ENCODE results near the gene ILKAP. TPM values are rescaled to one million over a fixed set of nuclear protein-coding genes. Genes with fewer than 3 reads are reported as not detected.

ILKAP gene
- total RNA-seq, 3 donors from 2014 or later, result 31.4 to 43.9 (median 38.3) TPM

DNA sequence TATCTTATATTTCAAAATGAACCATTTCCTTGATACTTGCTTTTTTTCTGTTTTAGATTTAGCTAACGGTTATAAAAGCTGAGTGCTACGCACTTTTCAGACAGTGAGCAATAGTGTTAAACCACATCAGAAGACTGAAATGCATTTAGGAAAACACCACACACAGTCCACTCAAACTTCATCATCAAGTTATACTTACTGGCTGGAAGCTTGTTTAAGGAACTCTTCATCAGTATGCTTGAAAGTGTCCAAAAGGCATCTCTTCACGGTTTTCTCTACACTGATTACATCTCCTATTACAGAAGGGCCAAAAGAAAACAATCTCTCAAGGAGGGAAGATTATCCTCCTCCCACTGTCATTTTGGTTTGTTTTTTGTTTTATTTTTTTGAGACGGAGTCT lies 19.7 kb downstream of the ILKAP start:
- Histone ChIP-seq H3K27me3 (no peaks in the 10 kb centered on the region), H3K4me1 (no peaks in the 10 kb centered on the region), H3K4me3 (no peak overlapping the region), H3K36me3 (no peaks in the 10 kb centered on the region), H3K9me3 (no peaks in the 10 kb centered on the region), H3K27ac (no peak overlapping the region)
- TF ChIP-seq POLR2A (IDR thresholded peaks at IDR 0.05) (no peak), POLR2AphosphoS5 (IDR thresholded peaks at IDR 0.05) (no peak)
- TF ChIP-seq, protein P1, sequence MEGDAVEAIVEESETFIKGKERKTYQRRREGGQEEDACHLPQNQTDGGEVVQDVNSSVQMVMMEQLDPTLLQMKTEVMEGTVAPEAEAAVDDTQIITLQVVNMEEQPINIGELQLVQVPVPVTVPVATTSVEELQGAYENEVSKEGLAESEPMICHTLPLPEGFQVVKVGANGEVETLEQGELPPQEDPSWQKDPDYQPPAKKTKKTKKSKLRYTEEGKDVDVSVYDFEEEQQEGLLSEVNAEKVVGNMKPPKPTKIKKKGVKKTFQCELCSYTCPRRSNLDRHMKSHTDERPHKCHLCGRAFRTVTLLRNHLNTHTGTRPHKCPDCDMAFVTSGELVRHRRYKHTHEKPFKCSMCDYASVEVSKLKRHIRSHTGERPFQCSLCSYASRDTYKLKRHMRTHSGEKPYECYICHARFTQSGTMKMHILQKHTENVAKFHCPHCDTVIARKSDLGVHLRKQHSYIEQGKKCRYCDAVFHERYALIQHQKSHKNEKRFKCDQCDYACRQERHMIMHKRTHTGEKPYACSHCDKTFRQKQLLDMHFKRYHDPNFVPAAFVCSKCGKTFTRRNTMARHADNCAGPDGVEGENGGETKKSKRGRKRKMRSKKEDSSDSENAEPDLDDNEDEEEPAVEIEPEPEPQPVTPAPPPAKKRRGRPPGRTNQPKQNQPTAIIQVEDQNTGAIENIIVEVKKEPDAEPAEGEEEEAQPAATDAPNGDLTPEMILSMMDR (IDR thresholded peaks at IDR 0.05), result no peak
- no peak for DNase-seq (ENCODE audit: low spot score in 2 of 2)
- intact Hi-C loops (cut with DNase I; ENCODE audit: low total_unique reads), result no loop called here

DNA sequence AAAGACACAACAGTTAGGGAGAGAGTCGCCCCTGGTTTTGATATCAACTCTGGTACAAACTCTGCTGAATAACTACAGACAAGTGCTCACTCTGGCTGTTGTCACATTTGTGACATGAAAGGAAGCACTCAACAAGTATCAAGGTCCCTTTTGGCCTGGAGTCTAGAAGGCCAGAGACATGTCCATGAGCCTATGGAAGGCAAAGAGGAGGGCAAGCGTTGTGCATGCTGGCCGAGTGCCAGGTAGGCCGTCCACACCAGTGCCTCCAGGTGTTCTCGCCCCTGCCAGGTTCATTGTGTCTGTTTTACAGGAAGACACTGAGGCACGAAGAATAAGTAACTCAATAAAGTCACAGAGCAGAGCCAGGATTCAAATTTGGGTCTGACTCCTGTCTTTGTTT lies 21.1 kb downstream of the ILKAP start:
- Histone ChIP-seq H3K4me1 (no peaks in the 10 kb centered on the region), H3K4me3 (no peak overlapping the region), H3K27me3 (no peaks in the 10 kb centered on the region), H3K36me3 (no peaks in the 10 kb centered on the region), H3K27ac (no peak overlapping the region), H3K9me3 (no peaks in the 10 kb centered on the region)
- intact Hi-C loops (cut with DNase I; ENCODE audit: low total_unique reads), result no loop called here
- DNase-seq (ENCODE audit: low spot score in 2 of 2), result no peak
- TF ChIP-seq, protein P1 (IDR thresholded peaks at IDR 0.05), result no peak
- TF ChIP-seq POLR2A (IDR thresholded peaks at IDR 0.05) (no peak), POLR2AphosphoS5 (IDR thresholded peaks at IDR 0.05) (no peak)

DNA sequence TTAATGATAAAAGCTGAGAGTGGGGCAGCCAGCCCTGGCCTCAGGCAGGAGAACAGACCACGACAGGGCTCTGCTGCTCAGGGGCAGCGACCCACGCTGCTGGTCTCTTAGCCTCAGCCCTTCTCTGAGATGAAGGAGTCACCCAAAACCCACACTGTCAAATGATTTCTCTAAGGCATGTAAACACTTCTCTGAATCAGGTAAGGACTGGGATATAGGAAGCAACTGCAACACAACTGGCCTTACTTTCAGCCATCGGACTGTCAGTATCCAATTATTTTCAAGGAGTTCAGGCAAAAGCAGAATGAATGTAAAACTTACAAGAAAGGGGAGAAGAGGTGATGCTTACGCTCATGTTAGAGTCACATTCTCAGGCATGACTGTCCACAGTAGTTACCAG lies 22.9 kb downstream of the ILKAP start:
- DNase-seq (ENCODE audit: low spot score in 2 of 2), result no peak
- no peak for TF ChIP-seq POLR2AphosphoS5 (IDR thresholded peaks at IDR 0.05)
- no peak for TF ChIP-seq POLR2A (IDR thresholded peaks at IDR 0.05)
- TF ChIP-seq, protein P1 (IDR thresholded peaks at IDR 0.05), result no peak
- Histone ChIP-seq H3K4me3 (no peak overlapping the region), H3K27me3 (no peaks in the 10 kb centered on the region), H3K4me1 (no peaks in the 10 kb centered on the region), H3K36me3 (no peaks in the 10 kb centered on the region), H3K9me3 (no peaks in the 10 kb centered on the region), H3K27ac (no peak overlapping the region)
- intact Hi-C loops (cut with DNase I; ENCODE audit: low total_unique reads), result no loop called here

DNA sequence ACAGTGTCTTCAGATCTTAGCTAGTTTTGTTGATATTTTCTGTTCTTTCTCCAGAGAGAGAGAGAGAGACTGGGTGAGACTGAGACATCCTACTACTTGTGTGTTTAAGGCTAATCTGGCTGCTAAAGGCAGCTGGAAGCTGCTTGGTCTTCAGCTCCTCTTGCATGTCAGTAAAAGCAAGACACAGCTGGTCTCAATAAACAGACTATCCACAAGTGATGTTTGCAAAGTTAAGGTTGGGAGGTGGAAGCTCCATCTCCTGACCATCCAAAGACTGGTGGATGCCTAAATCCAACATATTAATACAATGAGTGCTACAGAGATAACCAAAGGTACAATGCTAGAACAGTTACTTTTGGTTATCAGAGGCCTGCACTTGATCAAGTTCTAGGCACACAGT lies 26.9 kb downstream of the ILKAP start:
- TF ChIP-seq, protein P1 (IDR thresholded peaks at IDR 0.05), result no peak
- TF ChIP-seq POLR2A (IDR thresholded peaks at IDR 0.05), result no peak
- no peak for TF ChIP-seq POLR2AphosphoS5 (IDR thresholded peaks at IDR 0.05)
- Histone ChIP-seq H3K9me3 (no peaks in the 10 kb centered on the region), H3K36me3 (no peaks in the 10 kb centered on the region), H3K4me1 (no peaks in the 10 kb centered on the region), H3K27me3 (no peaks in the 10 kb centered on the region), H3K27ac (no peak overlapping the region), H3K4me3 (no peak overlapping the region)
- no peak for DNase-seq (ENCODE audit: low spot score in 2 of 2)
- intact Hi-C loops (cut with DNase I; ENCODE audit: low total_unique reads), result no loop called here

DNA sequence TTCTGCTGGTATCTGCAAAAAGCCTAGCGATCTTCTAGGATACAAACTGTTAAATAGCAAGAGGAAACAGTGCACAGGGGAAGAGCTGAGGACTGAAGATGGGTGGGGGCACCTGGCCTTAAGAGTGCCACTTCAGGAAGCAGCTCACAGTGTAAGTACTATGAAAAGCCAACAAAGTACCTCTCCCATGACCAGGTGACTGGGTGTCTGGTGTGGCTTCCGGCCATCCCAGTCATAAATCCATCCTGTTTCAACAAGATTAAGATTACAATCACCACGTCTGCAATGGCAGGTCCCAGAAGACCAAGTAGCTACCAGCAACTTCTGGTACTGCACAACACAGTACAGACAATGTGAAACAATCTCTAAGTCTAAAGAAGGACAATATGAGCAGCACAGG lies 28.8 kb downstream of the ILKAP start:
- H3K4me1 ChIP-seq, result no peaks in the 10 kb centered on the region
- no peak overlapping the region for H3K4me3 ChIP-seq
- no peaks in the 10 kb centered on the region for H3K36me3 ChIP-seq
- DNase-seq (ENCODE audit: low spot score in 2 of 2), result no peak
- no peak overlapping the region for H3K27ac ChIP-seq
- intact Hi-C loops (cut with DNase I; ENCODE audit: low total_unique reads), result no loop called here
- no peaks in the 10 kb centered on the region for H3K27me3 ChIP-seq
- no peaks in the 10 kb centered on the region for H3K9me3 ChIP-seq
- TF ChIP-seq POLR2AphosphoS5 (IDR thresholded peaks at IDR 0.05) (no peak), POLR2A (IDR thresholded peaks at IDR 0.05) (no peak)
- TF ChIP-seq, protein P1 (IDR thresholded peaks at IDR 0.05), result no peak
